CD4-positive, alpha-beta T cell treated with Interleukin-2 at 100 ng/mL for 4 hours (primary cell): Measurements from ENCODE around the gene ATP5PF.
"Not testable (repeated sequence)": the region's sequence is repeated elsewhere in the genome, so short reads cannot be mapped to it uniquely, and the experiment has no call there.

ENCODE experiments used
- DNase-seq: peaks from one replicate; pipeline ENCODE4 v3.0.0-alpha.2; 2020; ENCODE audit warnings: low spot score

The ATP5PF gene, protein sequence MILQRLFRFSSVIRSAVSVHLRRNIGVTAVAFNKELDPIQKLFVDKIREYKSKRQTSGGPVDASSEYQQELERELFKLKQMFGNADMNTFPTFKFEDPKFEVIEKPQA

DNA sequence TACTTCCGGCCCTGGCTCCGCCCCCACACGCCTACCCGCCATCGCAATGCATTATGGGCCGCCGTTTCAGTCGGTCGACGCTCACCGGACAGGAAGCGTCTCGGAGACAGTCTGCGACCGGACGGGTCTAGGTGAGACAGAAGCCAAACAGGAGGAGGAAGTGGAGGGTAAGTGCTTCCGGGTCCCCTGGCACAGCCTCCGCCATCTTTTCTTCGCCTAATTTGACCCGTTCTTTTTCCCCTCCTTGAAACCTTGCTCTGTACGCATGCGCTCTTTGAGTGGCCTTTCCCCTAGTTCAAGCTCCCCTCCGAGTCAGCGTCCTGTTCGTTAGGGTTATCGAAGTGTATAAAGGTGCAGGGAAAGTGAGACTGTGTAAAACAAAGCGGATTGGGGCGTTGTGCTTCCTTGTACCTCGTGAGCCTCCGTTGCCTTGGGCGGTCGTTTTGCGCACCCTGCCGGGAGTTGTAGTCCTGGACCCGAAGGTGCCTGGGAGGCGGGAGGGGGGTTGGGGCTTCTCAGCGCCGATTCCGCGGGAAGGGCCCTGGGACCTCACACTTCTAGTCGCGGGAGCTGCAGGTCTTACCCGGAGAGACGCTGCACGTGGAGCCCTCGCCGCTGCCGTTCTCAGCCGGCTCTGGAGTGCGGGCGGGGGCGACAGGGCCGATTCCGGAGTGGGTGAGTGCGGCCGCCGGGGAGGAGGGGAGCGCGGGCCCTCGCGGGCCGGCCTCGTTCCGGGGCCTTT, at the start of gene ATP5PF, which contains the start of gene GABPA:
Gene ATP5PF (minus strand): TSS at position 1 of the 742 bp plus-strand sequence. CDS start 5,110 bp downstream, outside the sequence.
Gene GABPA (plus strand): TSS at position 69 of the 742 bp plus-strand sequence. CDS start 6,627 bp downstream, outside the sequence.
- peak; percentile 98 for DNase-seq

DNA sequence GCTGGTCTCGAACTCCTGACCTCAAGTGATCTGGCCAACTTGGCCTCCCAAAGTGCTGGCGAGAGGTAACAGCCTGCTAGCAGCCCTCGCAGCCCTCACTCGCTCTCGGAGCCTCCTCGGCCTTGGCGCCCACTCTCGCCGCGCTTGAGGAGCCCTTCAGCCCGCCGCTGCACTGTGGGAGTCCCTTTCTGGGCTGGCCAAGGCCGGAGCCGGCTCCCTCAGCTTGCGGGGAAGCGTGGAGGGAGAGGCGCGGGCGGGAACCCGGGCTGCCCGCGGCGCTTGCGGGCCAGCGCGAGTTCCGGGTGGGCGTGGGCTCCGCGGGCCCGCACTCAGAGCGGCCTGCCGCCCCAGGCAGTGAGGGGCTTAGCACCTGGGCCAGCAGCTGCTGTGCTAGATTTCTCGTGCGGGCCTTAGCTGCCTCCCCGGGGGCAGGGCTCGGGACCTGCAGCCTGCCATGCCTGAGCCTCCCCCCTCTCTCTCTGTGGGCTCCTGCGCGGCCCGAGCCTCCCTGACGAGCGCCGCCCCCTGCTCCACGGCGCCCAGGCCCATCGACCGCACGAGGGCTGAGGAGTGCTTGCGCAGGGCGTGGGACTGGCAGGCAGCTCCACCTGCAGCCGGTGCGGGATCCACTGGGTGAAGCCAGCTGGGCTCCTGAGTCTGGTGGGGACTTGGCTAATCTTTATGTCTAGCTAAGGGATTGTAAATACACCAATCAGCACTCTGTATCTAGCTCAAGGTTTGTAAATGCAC, 43.6 kb upstream of the ATP5PF start:
- DNase-seq, result not testable (repeated sequence)

GRCh38 chr21:25776440-25776839, 41.7 kb upstream of the ATP5PF start:
- DNase-seq, result no peak

DNA sequence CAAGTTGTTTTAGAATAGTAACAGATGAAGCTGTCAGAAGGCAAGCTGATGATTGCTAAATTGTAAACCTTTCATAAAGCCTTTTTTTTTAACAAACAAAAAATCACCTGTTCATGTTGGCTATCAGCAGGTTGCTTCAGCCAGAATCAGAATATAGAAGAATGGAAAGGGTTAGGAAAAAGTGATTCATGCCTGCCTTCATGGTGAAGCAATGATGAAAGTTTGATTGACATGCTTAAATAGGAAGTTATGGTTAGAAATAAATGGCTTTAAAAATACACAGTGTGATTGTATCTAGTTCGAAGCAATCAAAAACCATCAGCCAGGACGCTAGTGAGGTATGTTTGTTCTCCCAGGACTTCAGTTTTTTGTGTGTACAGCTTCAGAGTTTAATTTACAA, 38.0 kb upstream of the ATP5PF start:
- no peak for DNase-seq

DNA sequence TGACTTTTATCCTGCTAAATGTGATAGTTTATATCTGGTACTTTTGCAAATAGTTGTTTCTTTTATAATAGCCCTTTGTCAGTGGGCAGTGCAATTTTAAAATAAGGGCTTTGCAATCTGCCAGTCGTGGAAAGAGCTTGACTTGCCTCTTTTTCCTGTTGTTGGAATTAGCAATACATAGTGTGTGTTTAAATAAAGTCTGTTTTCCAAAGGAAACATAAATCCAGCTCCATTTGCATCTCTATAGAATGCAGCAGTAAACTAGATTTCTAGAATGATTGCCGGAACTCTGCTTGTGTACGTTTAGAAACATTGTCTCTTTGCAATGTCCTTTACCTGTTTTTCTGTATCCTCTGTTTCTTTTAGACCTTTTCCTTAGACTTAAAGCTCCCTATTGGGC, 33.2 kb upstream of the ATP5PF start:
- DNase-seq, result no peak

DNA sequence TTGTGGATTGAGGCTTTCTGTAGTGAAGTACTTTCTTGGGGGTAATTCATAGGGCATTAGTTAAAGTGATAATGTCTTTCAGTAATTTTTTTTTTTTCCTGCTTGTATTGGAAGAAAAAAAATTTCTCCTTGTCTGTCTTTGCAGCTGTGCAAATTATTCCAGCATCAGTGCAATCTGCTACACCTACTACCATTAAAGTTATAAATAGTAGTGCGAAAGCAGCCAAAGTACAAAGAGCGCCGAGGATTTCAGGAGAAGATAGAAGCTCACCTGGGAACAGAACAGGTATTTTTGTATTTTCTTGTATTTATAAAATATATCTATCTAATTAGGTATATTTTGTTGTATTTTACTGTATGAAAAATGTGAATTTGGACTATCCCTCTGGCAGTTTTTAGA, 29.4 kb upstream of the ATP5PF start:
- no peak for DNase-seq

- DNase-seq, result no peak
These were observed 26.0 kb upstream of the ATP5PF start for GRCh38 chr21:25760677-25761076.

- DNase-seq, result no peak
These were observed 25.4 kb upstream of the ATP5PF start for GRCh38 chr21:25760061-25760460.

GRCh38 chr21:25759573-25759972, 24.9 kb upstream of the ATP5PF start:
- DNase-seq, result no peak

- no peak for DNase-seq
These were observed 22.8 kb upstream of the ATP5PF start for GRCh38 chr21:25757531-25757930.

DNA sequence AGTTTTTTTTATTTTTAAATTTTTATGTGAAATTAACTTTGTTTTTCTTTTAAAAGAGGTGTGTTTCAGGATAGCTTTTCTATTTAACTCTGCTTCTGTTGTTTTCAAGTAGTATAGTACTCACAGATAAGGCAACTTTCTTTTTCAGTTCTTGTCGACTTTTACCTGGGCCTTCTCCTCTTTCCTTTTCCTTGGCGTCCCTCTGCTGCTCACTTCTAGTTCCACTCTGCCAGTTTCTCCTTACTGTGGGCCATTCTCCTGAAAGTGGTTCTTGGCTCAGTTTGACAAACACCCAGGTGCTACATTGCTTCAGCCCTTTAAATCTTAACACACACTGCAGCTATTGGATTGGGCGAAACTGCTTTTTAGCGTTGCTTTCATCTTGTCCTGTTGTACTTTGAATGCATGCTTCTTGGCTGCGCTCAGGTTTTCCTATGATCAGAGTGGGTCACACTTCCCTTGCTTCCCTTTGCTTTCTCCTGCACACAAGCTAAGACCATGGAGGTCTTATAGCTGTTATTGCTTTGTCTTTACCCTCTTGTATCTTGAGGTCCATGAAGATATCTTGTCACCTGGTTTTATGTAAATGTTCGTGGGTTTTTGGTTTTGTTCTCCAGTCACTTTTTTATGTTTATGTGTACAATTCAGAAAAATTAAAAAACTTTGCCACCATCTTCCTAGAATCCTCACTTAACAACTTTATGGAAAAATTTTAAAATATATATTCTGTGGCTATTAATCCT, 21.7 kb upstream of the ATP5PF start:
- DNase-seq, result no peak

- DNase-seq, result no peak
These were observed 17.7 kb upstream of the ATP5PF start for GRCh38 chr21:25752416-25752815.

GRCh38 chr21:25750085-25750484, 15.4 kb upstream of the ATP5PF start:
- DNase-seq, result no peak

- no peak for DNase-seq
These were observed 10.2 kb upstream of the ATP5PF start for GRCh38 chr21:25744854-25745253.

GRCh38 chr21:25742900-25743299, 8.2 kb upstream of the ATP5PF start:
- DNase-seq, result no peak

DNA sequence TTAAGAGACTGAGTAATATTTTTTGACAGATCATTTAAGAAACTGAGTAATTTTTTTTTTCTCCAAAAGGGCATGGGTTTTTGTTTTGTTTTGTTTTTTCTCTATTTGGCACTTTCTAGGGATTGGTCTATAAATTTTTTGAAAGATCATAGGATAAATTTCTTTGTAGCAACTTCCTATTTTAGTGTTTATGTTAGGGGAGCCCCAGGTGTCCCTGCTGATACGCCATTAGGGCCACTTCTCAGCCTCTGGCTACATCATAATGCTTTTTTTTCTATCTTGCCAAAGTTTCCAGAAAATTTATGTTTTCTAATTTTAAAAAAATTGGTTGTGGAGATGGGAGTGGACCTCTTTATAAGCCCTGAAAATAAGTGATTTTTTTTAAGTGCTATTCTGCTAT, 2.7 kb upstream of the ATP5PF start:
- DNase-seq, result no peak

DNA sequence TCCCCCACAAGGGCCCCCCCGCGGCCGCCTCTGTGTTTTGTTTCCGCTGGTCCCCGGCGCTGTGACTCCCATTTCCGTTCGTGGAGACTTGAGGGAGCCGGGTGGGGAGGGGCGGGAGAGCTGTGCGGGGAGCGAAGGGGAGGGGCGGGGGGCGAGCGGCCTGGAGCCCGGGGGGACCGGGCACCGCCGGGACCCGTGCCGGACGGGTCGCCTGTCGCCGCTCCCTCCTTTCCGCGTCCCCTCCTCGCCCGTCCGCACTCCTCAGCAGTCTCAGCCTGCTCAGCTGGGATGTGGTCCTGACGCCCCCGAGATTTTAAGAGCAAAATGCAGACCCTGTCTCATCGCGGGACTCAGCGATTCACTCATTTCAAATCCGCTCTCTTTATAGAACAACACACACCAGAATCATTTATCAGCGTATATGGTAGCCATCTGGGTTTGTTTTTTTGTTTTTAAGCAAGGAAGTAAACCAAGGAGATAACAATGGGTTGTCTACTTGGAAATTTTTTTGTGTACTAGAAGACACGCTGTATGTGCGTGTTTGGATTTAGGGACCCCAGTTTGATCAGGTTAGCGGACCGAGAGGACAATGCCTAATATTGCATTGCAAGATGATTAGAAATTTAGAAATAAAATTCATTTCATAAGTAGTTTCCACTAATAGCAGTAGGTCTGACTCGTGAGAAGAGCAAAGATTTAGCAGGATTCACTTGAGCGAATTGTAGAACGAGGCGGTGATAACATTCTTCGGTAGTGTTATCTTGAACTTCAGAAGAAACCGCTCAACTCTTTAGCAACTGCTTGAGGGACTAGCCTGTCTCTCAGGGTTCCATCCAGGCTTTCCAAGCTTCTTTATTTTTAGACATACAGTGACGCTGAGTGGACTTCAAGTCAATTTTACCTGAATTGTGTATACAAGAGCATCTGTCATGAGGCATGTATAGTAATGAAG, 1.2 kb upstream of the ATP5PF start:
- DNase-seq, result peak; percentile 75

GRCh38 chr21:25734654-25734903, 125 bp downstream of the ATP5PF start:
- DNase-seq, result no peak

DNA sequence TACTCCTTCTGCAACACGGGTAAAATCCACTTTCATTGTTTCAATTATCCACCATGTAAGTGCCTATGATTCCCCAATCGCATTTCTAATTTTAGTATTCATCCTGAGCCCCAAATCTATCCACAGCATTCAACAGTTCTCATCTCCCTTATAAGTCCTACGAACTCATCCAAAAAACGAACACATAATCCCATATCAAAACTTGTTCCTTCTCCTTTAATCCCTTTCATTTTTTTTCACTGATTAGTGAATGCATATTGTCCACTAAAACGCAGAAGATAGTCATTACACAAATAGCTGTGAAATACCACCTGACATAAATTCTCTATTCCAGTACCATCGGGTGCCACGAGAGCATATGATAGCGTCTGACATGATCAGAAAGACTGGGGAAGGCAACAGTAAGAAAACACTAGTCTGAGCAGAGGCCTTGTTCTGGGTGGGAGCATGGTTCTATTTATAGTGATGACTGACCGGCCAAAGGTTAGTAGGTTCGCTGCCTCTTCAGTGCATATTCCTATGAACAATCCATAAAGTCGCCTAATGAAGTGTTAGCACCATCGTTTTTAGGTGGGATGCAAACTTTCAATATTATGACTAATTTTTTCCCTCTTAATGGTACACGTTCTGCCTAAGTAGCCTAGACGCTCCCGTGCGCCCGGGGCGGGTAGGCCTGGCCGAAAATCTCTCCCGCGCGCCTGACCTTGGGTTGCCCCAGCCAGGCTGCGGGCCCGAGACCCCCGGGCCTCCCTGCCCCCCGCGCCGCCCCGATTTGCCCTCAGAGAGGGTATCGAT, 648 bp downstream of the ATP5PF start:
- DNase-seq, result no peak

DNA sequence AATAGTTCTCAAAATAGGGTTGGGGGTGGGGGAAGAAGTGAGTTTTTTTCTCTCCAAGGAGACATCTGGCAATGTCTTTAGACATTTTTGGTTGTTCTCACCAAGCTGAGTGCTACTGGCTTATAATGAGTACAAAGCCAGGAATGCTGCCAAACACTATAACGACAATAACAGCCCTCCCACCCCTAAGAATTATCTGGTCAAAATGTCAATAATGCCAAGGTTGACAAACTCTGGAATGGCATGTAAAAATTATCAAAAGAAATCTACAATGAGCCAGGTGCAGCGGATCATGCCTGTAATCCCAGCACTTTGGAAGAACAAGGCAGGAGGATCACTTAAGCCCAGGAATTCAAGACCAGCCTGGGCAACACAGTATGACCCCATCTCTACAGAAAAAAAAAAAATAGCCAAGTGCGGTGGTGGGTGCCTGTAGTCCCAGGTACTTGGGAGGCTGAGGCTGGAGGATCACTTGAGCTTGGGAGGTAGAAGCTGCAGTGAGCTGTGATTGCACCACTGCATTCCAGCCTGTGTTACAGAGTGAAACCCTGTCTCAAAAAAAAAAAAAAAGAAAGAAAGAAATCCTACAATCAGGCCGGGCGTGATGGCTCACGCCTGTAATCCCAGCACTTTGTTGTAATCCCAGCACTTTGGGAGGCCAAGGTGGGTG, 2.5 kb downstream of the ATP5PF start:
- no peak for DNase-seq
